IPS-18c (cell line): Measurements from ENCODE around the gene CYP20A1.
"Not testable (repeated sequence)": the region's sequence is repeated elsewhere in the genome, so short reads cannot be mapped to it uniquely, and the experiment has no call there.

Source experiments
- H3K4me3 ChIP-seq: 2 replicates; pipeline ENCODE4 v1.7.0; 2013; ENCODE audit warnings: low read depth, mild to moderate bottlenecking, low read length, moderate library complexity; ENCODE audit not compliant: insufficient read depth
- H3K9me3 ChIP-seq: one replicate; pipeline ENCODE4 v1.6.1; 2013; ENCODE audit warnings: mild to moderate bottlenecking, low read length, moderate library complexity; ENCODE audit not compliant: control insufficient read depth, insufficient read depth

The CYP20A1 gene, protein sequence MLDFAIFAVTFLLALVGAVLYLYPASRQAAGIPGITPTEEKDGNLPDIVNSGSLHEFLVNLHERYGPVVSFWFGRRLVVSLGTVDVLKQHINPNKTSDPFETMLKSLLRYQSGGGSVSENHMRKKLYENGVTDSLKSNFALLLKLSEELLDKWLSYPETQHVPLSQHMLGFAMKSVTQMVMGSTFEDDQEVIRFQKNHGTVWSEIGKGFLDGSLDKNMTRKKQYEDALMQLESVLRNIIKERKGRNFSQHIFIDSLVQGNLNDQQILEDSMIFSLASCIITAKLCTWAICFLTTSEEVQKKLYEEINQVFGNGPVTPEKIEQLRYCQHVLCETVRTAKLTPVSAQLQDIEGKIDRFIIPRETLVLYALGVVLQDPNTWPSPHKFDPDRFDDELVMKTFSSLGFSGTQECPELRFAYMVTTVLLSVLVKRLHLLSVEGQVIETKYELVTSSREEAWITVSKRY

DNA sequence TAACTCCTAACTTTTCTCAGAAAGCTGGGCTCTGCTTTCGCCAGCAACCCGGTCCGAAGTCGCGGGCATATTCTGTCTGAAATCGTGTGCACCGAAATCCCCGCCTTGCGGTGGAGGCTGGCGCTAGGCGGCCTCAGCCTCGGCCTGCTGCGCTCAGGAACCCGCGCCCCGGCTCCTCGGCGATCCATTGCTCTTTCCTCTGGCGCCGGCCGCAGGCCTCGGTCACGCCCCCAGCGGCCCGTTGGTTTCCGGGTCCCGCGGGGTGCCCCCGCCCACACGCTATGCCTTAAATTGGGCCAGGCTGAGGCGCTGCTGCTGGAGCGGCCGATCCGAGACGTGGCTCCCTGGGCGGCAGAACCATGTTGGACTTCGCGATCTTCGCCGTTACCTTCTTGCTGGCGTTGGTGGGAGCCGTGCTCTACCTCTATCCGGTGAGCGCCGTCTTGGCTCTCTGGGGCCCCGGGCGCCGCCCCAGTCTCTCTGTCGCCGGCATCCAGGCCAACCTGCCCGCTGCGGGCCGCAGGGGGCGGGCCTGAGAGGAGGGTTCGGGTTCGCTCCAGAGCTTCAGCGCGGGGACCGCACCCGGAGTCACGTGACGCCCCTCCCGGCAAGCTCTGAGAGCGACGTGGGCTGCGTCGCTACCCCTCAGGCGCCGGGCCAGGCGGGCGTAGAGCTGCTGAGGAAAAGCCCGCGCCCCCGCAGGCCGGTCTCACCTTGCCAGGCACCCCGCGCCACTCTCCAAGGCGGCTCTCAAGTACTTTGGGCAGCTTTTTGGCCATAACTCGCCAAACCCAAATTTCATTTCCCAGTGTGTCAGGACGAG lies at the start of gene CYP20A1:
CYP20A1 (plus strand) TSS at position 315 of the 823 bp plus-strand sequence; CDS start at position 360, 45 bp downstream.
- Histone ChIP-seq H3K9me3 (no peaks in the 10 kb centered on the region), H3K4me3 (peak within 1 kb of the TSS; percentile 96)

DNA sequence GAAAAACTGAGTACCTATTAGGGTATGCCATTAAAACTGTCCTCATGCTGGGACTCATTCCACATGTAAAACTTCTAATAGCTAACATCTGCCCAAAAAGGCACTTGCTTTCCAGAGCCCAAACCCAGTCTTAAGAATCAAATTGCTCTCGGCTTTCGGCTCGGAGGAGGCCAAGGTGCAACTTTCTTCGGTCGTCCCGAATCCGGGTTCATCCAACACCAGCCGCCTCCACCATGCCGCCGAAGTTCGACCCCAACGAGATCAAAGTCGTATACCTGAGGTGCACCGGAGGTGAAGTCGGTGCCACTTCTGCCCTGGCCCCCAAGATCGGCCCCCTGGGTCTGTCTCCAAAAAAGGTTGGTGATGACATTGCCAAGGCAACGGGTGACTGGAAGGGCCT lies 48.3 kb upstream of the CYP20A1 start:
- H3K4me3 ChIP-seq, H3K9me3 ChIP-seq: not testable (repeated sequence)

DNA sequence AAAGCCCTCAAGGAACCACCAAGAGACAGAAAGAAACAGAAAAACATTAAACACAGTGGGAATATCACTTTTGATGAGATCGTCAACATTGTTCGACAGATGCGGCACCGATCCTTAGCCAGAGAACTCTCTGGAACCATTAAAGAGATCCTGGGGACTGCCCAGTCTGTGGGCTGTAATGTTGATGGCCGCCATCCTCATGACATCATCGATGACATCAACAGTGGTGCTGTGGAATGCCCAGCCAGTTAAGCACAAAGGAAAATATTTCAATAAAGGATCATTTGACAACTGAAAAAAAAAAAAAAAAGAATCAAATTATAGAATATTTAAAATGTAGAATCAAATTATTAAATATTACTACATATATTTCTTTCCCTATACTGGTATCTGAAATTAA lies 47.8 kb upstream of the CYP20A1 start:
- H3K4me3 ChIP-seq, H3K9me3 ChIP-seq: not testable (repeated sequence)

DNA sequence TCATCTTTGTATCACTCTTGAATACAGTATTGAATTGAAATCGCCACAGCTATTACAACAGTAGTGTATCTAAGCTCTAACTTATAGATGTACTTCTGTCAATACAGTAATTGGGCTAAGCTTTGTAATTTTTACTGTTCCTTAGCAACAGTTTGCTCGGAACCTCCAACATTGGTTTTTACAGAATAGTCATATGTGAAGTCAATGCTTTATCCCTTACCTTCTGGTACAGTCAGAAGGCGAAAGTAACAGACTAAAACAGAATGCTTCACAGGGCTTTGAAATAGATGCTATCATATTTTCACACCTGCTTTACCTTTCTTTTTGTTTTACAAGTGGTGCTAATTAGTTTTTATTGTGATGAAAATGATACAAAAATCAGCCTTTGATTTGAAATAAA lies 46.9 kb upstream of the CYP20A1 start:
- Histone ChIP-seq H3K4me3 (no peak overlapping the region), H3K9me3 (no peaks in the 10 kb centered on the region)

DNA sequence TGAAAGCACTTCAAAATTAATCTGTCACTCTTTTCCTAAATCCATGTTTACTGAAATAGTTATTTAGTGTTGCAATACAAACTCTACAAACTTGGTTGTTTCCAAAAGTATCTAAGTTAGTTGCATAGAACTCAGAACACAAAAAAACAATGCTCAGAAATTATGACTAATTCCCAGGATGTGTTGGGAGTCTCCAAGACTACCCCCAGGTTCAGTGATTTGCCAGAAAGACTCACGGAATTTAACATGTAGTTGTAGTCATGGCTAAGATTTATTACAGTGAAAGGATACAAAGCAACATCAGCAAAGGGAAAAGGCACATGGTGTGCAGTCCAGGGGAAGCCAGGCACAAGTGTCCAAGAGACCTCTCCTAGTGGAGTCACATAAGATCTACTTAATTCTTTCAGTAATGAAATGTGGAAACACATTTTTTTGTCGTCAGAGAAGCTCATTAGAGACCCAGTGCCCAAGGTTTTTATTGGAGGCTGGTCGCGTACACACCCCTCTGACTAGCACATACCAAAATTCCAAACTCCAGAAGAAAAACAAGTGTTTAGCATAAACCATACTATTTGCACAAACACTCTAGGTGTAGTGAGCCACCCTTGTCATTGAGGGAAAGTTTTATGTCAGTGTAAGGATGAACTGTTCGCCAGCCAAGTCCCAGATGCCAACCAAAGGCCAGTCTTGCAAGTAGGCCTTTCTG lies 43.3 kb upstream of the CYP20A1 start:
- Histone ChIP-seq H3K9me3 (no peaks in the 10 kb centered on the region), H3K4me3 (no peak overlapping the region)

DNA sequence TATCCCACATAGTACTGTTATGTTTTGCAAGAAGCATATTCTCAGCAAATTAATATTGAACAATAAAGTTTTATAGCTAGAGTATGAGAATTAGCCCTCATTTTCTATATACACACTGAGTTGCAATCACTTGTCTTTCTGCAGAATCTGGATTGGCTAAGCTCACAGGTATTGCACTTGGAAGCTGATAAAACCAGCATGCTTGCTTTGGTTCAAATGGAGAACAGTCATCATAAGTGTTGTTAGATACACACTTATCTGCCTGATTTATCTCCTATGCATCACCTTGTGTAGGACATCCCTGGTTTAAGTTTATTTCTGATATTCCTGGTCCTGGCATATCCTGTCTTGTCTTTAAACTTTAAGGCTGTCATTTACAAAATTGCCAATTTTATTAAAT lies 38.0 kb upstream of the CYP20A1 start:
- H3K9me3 ChIP-seq: no peaks in the 10 kb centered on the region
- H3K4me3 ChIP-seq: no peak overlapping the region

DNA sequence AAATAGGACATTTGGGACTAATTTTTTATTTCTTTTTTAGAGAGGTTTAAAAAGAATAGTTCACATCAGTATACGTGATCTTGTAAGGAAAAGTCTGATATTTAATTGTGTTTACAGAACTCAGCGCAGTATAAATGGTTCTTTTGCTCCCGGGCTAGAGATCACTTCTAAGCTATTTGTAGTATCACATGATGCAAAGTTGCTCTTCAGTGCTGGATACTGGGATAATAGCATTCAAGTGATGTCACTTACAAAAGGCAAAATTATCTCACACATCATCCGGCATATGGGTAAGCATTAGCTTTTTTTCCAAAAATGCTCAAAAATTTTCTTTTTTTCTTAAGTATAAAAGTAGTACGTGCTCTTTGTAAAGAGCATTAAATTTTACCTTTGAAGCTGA lies 37.4 kb upstream of the CYP20A1 start:
- no peak overlapping the region for H3K4me3 ChIP-seq
- H3K9me3 ChIP-seq: no peaks in the 10 kb centered on the region

DNA sequence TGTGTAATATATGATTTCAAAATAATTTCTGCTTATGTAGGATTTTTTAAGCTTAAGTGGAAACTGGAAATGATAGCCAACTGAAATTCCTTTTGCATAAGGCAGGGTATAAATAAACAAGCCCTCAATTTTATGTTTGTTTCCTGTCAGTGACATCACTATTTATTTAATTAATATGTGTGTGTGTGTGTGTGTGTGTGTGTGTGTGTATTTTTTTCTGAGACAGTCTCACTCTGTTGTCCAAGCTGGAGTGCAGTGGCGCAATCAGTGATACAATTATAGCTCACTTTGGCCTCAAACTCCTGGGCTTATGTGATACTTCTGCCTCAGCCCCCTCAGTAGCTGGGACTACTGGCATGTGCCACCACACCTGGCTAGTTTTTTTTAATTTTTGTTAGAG lies 29.3 kb upstream of the CYP20A1 start:
- Histone ChIP-seq H3K9me3 (no peaks in the 10 kb centered on the region), H3K4me3 (no peak overlapping the region)

DNA sequence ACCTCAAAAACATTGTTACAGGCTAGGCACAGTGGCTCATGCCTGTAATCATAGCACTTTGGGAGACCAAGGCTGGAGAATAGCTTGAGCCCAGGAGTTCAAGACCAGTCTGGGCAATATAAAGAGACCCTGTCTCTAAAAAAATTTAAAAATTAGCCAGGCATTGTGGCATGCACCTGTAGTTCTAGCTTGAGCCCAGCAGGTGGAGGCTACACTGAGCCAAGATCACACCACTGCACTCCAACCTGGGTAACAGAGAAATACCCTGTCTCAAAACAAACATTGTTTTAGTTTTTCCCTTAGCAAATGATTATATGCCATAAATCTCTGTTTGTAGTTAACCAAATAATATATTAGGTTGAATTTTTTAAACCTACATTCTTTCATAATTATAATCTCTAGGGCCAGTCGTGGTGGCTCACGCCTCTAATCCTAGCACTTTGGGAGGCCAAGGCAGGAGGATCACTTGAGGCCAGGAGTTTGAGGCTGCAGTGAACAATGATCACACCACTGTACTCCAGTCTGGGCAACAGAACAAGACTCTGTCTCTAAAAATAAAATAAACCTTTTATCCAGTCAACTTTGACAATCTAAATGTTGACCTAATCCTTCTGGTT lies 13.3 kb upstream of the CYP20A1 start:
- H3K4me3 ChIP-seq: no peak overlapping the region
- no peaks in the 10 kb centered on the region for H3K9me3 ChIP-seq

DNA sequence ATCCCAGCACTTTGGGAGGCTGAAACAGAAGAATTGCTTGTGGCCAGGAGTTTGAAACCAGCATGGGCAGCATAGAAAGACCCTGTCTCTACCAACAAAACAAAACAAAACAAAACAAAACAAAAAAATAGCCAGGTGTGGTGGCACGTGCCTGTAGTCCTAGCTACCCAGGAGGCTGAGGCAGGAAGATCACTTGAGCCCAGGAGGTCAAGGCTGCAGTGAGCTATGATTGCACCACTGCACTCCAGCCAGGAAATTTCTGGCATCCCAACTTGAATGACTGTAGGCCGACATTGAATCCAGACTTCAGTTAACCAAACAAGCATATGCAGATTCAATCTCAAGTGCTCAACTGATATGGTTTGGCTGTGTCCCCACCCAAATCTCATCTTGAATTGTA lies 9.1 kb upstream of the CYP20A1 start:
- not testable (repeated sequence) for H3K4me3 ChIP-seq, H3K9me3 ChIP-seq

DNA sequence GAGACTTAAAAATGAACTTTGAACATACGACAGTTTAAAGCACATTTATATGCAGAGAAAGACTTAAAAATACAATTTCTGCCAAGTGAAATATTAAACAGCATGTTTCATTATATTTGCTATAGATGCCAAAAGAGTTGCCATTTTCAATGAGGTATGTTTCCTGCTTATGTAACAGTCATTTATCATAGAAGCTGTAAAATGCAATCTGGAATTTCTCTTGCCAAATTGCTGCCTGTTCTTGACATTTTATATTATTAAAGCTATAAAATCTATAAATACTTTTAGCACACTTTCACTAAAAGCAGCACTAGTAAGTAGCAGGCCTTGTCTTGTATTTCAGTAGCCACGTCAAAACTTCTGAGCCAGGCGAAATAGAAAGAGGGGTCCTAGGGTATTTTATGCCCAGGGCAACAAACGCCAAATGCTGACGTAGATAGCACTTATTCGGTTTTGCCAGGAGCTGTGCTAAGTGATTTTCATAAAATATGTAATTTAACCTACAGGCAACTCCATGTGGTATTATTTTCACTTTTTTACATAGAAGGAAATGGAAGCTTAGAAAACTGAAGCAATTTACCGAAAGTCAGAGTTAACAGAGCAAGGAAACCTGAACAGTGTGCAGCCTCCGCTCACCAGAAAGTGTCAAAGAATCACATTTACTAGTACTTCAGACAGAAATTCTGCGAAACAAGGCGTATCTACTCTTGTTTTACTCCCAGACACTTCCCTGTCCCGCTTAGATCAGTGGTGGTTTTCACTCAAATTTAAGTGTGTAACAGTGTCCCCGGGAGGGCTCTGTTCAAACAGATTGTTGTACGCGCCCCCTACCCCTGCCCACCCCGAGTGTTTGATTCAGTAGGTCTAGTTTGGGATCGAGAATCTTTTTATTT lies 1.2 kb upstream of the CYP20A1 start:
- Histone ChIP-seq H3K9me3 (no peaks in the 10 kb centered on the region), H3K4me3 (no peak overlapping the region)

DNA sequence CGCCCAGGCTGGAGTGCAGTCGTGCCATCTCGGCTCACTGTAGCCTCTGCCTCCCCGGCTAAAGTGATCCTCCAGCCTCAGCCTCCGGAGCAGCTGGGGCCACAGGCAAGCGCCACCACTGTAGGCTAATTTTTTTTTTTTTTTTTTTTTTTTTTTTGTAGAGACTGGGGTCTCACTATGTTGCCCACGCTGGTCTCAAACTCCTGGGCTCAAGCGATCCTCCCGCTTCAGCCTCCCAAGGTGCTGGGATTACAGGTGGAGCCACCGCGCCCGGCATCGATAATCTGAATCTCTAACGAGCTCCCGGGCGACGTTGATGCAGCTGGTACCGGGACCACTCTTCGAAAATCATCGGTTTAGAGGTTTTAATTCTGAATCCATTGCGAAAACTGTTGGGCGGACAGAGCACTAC lies 520 bp upstream of the CYP20A1 start:
- H3K9me3 ChIP-seq: no peaks in the 10 kb centered on the region
- peak overlapping the region; percentile 96 for H3K4me3 ChIP-seq

DNA sequence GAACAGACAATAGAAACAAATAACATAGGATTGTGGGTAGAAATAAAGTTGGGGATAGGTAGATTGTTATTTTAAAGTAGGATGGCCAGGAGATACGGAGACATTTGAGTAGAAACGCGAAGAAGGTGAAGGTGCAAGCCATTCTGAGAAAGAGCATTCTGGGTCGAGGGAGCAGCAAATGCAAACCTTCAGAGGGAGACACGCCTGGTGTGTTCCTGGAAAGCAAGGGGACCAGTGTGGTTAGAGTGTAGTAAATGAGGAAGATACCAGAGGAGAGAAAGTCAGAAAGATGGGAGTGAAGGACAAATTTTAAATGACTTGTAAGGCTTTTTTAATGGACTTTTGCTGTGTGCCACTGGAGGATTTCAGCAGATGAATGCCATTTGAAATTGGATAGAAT lies 1.7 kb downstream of the CYP20A1 start:
- Histone ChIP-seq H3K9me3 (no peaks in the 10 kb centered on the region), H3K4me3 (no peak overlapping the region)

DNA sequence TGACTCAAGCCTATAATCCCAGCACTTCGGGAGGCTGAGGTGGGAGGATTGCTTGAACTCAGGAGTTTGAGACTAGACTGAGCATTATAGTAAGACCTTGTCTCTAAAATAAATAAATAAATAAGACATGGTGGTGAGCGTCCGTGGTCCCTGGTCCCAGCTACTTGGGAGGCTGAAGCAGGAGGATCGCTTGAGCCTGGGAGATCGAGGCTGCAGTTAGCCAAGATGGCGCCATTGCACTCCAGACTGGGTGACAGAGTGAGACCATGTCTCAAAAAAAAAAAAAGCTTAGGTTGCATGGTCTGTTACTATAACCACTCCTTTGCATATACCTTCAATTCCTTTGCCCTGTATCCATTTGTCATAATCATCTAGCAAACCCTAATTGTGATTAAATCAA lies 3.7 kb downstream of the CYP20A1 start:
- Histone ChIP-seq H3K4me3 (no peak overlapping the region), H3K9me3 (no peaks in the 10 kb centered on the region)

DNA sequence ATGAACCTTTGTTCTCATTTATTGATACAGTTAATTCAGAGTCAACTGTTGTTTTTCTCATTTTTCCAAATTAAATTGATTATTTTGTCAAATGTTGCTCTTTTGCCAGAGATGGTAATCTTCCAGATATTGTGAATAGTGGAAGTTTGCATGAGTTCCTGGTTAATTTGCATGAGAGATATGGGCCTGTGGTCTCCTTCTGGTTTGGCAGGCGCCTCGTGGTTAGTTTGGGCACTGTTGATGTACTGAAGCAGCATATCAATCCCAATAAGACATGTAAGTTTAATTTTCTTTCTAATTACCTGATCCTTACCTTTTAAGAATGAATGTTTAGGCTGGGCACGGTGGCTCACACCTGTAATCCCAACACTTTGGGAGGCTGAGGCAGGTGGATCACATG lies 7.8 kb downstream of the CYP20A1 start:
- no peak overlapping the region for H3K4me3 ChIP-seq
- H3K9me3 ChIP-seq: no peaks in the 10 kb centered on the region

DNA sequence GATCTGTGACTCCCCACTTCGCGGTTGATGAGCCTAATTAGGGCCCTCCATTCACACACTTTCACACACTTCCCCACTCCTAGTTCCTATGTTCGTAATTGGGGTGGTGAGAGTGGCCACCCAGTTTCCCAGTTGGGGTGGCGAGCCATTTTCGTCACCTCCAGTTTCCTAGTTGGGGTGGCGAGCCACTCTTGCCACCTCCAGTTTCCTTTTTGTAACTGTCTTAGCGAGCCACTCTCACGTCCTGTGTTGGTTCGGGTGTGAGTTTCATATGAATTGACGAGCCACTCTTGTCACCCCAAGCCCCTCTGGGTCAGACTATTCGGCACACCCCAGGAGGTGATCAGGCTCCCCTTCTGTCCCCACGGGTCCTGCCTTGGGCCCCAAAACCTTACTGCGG lies 14.0 kb downstream of the CYP20A1 start:
- H3K4me3 ChIP-seq: no peak overlapping the region
- no peaks in the 10 kb centered on the region for H3K9me3 ChIP-seq
